HCT116 (cell line): Measurements from ENCODE around the gene PCNT.

ENCODE experiments used
- EGR1 ChIP-seq: IDR thresholded peaks from 2 replicates; pipeline ENCODE4 v1.6.1; 2012; ENCODE audit warnings: low read depth
- EZH2 ChIP-seq: fragments of 200-600 bp; sonication (generic); IDR thresholded peaks from 2 replicates; pipeline ENCODE4 v1.6.1; 2017; ENCODE audit warnings: antibody characterized with exemption, mixed run types
- EZH2phosphoT487 ChIP-seq: fragments of 200-600 bp; IDR thresholded peaks from 2 replicates; pipeline ENCODE4 v1.6.1; 2018; ENCODE audit warnings: antibody characterized with exemption, borderline replicate concordance
- JUND ChIP-seq: IDR thresholded peaks from 2 replicates; pipeline ENCODE4 v1.6.1; 2012
- MAX ChIP-seq: IDR thresholded peaks from 2 replicates; pipeline ENCODE4 v1.6.1; 2012
- POLR2A ChIP-seq: IDR thresholded peaks from 2 replicates; pipeline ENCODE4 v1.7.0; 2011; ENCODE audit warnings: borderline replicate concordance; ENCODE audit not compliant: insufficient read depth, insufficient read length; ENCODE audit errors: extremely low read depth
- POLR2AphosphoS5 ChIP-seq: IDR thresholded peaks from 2 replicates; pipeline ENCODE4 v1.6.1; 2011; ENCODE audit warnings: mild to moderate bottlenecking, low read depth, low read length, moderate library complexity
- REST ChIP-seq: IDR thresholded peaks from 2 replicates; pipeline ENCODE4 v1.6.1; 2012; ENCODE audit warnings: low read depth
- SIN3A ChIP-seq: IDR thresholded peaks from 2 replicates; pipeline ENCODE4 v1.6.1; 2012; ENCODE audit warnings: low read depth
- ZFX ChIP-seq: fragments of 450-650 bp; IDR thresholded peaks from 2 replicates; pipeline ENCODE4 v1.6.1; 2017
- TF ChIP-seq, protein P1 (sequence below): IDR thresholded peaks from 2 replicates; pipeline ENCODE4 v1.6.1; 2012
- TF ChIP-seq, protein P2 (sequence below), 3 experiments: fragments of 200-600 bp in 1 of 3; sonication (generic) in 1 of 3; IDR thresholded peaks in 2 of 3; conservative IDR thresholded peaks in 1 of 3; 2 replicates each; pipeline ENCODE4 v1.5.1; 2012 to 2017; ENCODE audit warnings: low read depth in 2 of 3, low read length in 2 of 3, antibody characterized with exemption in 1 of 3, borderline replicate concordance in 1 of 3, control low read depth in 1 of 3, mild to moderate bottlenecking in 1 of 3, mixed read lengths in 1 of 3, mixed run types in 1 of 3, moderate library complexity in 1 of 3; ENCODE audit not compliant: insufficient read depth in 1 of 3

DNA sequence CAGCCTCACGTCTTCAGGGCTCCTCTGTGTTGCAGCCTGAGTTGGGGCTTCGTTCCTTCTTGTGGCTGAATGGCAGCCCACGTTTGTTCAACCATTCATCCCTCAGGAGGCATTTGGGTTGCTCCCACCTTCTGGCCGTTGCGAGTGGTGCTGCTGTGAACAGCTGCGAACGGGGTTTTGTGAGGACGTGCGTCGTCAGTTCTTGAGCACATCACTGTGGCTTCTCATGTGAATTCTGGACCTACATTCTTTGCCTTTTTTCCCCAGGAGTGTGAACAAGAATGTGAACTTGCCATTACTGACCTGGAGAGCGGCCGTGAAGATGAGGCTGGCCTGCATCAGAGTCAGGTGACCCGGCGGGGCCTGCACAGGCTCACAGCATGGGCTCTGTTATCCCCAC lies 21.9 kb downstream of the PCNT start:
- TF ChIP-seq, protein P1, sequence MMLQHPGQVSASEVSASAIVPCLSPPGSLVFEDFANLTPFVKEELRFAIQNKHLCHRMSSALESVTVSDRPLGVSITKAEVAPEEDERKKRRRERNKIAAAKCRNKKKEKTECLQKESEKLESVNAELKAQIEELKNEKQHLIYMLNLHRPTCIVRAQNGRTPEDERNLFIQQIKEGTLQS = no peak
- TF ChIP-seq, protein P2, sequence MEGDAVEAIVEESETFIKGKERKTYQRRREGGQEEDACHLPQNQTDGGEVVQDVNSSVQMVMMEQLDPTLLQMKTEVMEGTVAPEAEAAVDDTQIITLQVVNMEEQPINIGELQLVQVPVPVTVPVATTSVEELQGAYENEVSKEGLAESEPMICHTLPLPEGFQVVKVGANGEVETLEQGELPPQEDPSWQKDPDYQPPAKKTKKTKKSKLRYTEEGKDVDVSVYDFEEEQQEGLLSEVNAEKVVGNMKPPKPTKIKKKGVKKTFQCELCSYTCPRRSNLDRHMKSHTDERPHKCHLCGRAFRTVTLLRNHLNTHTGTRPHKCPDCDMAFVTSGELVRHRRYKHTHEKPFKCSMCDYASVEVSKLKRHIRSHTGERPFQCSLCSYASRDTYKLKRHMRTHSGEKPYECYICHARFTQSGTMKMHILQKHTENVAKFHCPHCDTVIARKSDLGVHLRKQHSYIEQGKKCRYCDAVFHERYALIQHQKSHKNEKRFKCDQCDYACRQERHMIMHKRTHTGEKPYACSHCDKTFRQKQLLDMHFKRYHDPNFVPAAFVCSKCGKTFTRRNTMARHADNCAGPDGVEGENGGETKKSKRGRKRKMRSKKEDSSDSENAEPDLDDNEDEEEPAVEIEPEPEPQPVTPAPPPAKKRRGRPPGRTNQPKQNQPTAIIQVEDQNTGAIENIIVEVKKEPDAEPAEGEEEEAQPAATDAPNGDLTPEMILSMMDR (IDR thresholded peaks at IDR 0.05 in 2 of 3, conservative IDR thresholded peaks at IDR 0.05 in 1 of 3; ENCODE audit: borderline replicate concordance in 1 of 3, insufficient read depth in 1 of 3, low read depth in 2 of 3, low read length in 2 of 3) = no peak
- TF ChIP-seq ZFX (no peak), JUND (no peak), POLR2AphosphoS5 (no peak), POLR2A (no peak), REST (no peak), EZH2phosphoT487 (no peak), MAX (no peak), EGR1 (no peak), SIN3A (no peak), EZH2 (no peak)
